ENCODE data around the gene THAP7. TPM values are rescaled to one million over a fixed set of nuclear protein-coding genes. Genes with fewer than 3 reads are reported as not detected.

THAP7 gene
- total RNA-seq, 2 experiments from 2014 or later = 35.3 to 39.2 TPM

- POLR2A ChIA-PET = no interaction called here
- CTCF ChIA-PET = interaction anchor here (1.2 kb wide), 1 partner anchor 12 kb away, joined by 3 read pairs; no protein-coding TSS in a partner anchor
Measured at GRCh38 chr22:20972933-20973577, 28.9 kb downstream of the THAP7 start.

GRCh38 chr22:20972014-20972694 lies 29.8 kb downstream of the THAP7 start:
- ChIA-PET POLR2A (interaction anchor here (0.6 to 0.7 kb wide), 2 partner anchors 10 to 88 kb away, joined by 3 to 4 read pairs; partner anchors contain the start of gene LZTR1), CTCF (interaction anchor here (1.2 kb wide), 1 partner anchor 11 kb away, joined by 3 read pairs; no protein-coding TSS in a partner anchor)

GRCh38 chr22:20970939-20971657 lies 30.8 kb downstream of the THAP7 start:
- POLR2A ChIA-PET = no interaction called here
- CTCF ChIA-PET = no interaction called here

- ChIA-PET POLR2A (no interaction called here), CTCF (interaction anchor here (0.5 to 1.6 kb wide), 2 partner anchors 10 to 77 kb away, joined by 3 to 4 read pairs; no protein-coding TSS in a partner anchor)
Measured at GRCh38 chr22:20968281-20968977, 33.5 kb downstream of the THAP7 start.

GRCh38 chr22:20967697-20968211 lies 34.2 kb downstream of the THAP7 start:
- POLR2A ChIA-PET = no interaction called here
- CTCF ChIA-PET = interaction anchor here (1.6 kb wide), 1 partner anchor 10 kb away, joined by 4 read pairs; no protein-coding TSS in a partner anchor

- CTCF ChIA-PET = interaction anchor here (1.6 kb wide), 1 partner anchor 9 kb away, joined by 4 read pairs; no protein-coding TSS in a partner anchor
Measured at GRCh38 chr22:20966883-20967696, 34.8 kb downstream of the THAP7 start, which contains the start of gene AIFM3. Gene AIFM3 (plus strand): TSS chr22:20967255. CDS start chr22:20967945, 690 bp downstream.

GRCh38 chr22:20965888-20966855 lies 35.7 kb downstream of the THAP7 start:
- ChIA-PET CTCF (interaction anchor here (1.0 kb wide), 1 partner anchor 16 kb away, joined by 3 read pairs; the partner anchor contains the start of gene LZTR1), POLR2A (no interaction called here)

More at GRCh38 chr22:20966883-20967696, 34.8 kb downstream of the THAP7 start, which contains the start of gene AIFM3:
- POLR2A ChIA-PET = no interaction called here

GRCh38 chr22:20965104-20965887 lies 36.6 kb downstream of the THAP7 start:
- POLR2A ChIA-PET = no interaction called here

GRCh38 chr22:20964799-20965103 lies 37.2 kb downstream of the THAP7 start:
- ChIA-PET POLR2A (no interaction called here), CTCF (interaction anchor here (0.9 to 1.1 kb wide), 3 partner anchors 18 to 108 kb away, joined by 3 to 4 read pairs (median 3); partner anchors contain the start of gene LZTR1)

More at GRCh38 chr22:20965104-20965887, 36.6 kb downstream of the THAP7 start:
- CTCF ChIA-PET = interaction anchor here (1.0 to 1.1 kb wide), 2 partner anchors 17 to 38 kb away, joined by 3 read pairs; partner anchors contain the start of gene LZTR1

GRCh38 chr22:20964090-20964798 lies 37.7 kb downstream of the THAP7 start:
- ChIA-PET CTCF (interaction anchor here (0.6 to 1.1 kb wide), 3 partner anchors 39 to 418 kb away, joined by 3 to 4 read pairs (median 4); no protein-coding TSS in a partner anchor), POLR2A (no interaction called here)

- ChIA-PET POLR2A (interaction anchor here (0.5 kb wide), 1 partner anchor 18 kb away, joined by 3 read pairs; no protein-coding TSS in a partner anchor), CTCF (interaction anchor here (0.6 to 0.9 kb wide), 2 partner anchors 107 to 417 kb away, joined by 4 read pairs; no protein-coding TSS in a partner anchor)
Measured at GRCh38 chr22:20963201-20964052, 38.5 kb downstream of the THAP7 start.

GRCh38 chr22:20962491-20962945 lies 39.4 kb downstream of the THAP7 start:
- ChIA-PET POLR2A (no interaction called here), CTCF (interaction anchor here (0.6 to 0.7 kb wide), 4 partner anchors 72 to 1010 kb away, joined by 3 to 4 read pairs (median 4); no protein-coding TSS in a partner anchor)

- POLR2A ChIA-PET = no interaction called here
- CTCF ChIA-PET = interaction anchor here (0.7 to 1.3 kb wide), 4 partner anchors 18 to 101 kb away, joined by 3 read pairs; partner anchors contain the start of gene SNAP29
Measured at GRCh38 chr22:20960609-20961008, 41.3 kb downstream of the THAP7 start.
